Smooth muscle cell (in vitro differentiated cells): ENCODE data around the gene AGR2. TPM values are rescaled to one million over a fixed set of nuclear protein-coding genes. Genes with fewer than 3 reads are reported as not detected.

ENCODE experiments used
- DNase-seq: peaks from one replicate; lab custom pipeline; 2025; ENCODE audit not compliant: unreplicated experiment; lab: John Stamatoyannopoulos, UW
- H2AFZ ChIP-seq: fragments of 200-600 bp; sonication (generic); 2 replicates; pipeline ENCODE4 v1.6.0; 2016; ENCODE audit warnings: antibody characterized with exemption, low read depth, mild to moderate bottlenecking
- H3F3A ChIP-seq: fragments of 200-600 bp; sonication (generic); 2 replicates; pipeline ENCODE4 v1.6.0; 2017; ENCODE audit warnings: antibody characterized with exemption, low read depth
- H3K27ac ChIP-seq: fragments of 200-600 bp; sonication (generic); 2 replicates; pipeline ENCODE4 v1.5.1; 2016; ENCODE audit warnings: low read depth, mild to moderate bottlenecking
- H3K27me3 ChIP-seq: fragments of 200-600 bp; sonication (generic); 2 replicates; pipeline ENCODE4 v1.6.1; 2016; ENCODE audit warnings: low read depth, mild to moderate bottlenecking
- H3K36me3 ChIP-seq: fragments of 200-600 bp; sonication (generic); 2 replicates; pipeline ENCODE4 v1.5.1; 2016; ENCODE audit warnings: low read depth
- H3K4me1 ChIP-seq: fragments of 200-600 bp; sonication (generic); 2 replicates; pipeline ENCODE4 v1.5.1; 2016; ENCODE audit warnings: low read depth
- H3K4me2 ChIP-seq: fragments of 200-600 bp; sonication (generic); 2 replicates; pipeline ENCODE4 v1.6.0; 2016; ENCODE audit warnings: mild to moderate bottlenecking
- H3K4me3 ChIP-seq: fragments of 200-600 bp; sonication (generic); 2 replicates; pipeline ENCODE4 v1.5.1; 2016; ENCODE audit warnings: mild to moderate bottlenecking
- H3K79me2 ChIP-seq: fragments of 200-600 bp; sonication (generic); 2 replicates; pipeline ENCODE4 v1.6.0; 2016; ENCODE audit warnings: low read depth, mild to moderate bottlenecking
- H3K9ac ChIP-seq: fragments of 200-600 bp; sonication (generic); 2 replicates; pipeline ENCODE4 v1.6.0; 2016; ENCODE audit warnings: low read depth
- H3K9me3 ChIP-seq: fragments of 200-600 bp; sonication (generic); replicated peaks from 2 replicates; pipeline ENCODE4 v1.5.1; 2016; ENCODE audit warnings: low read depth
- H4K20me1 ChIP-seq: fragments of 200-600 bp; sonication (generic); 2 replicates; pipeline ENCODE4 v1.6.0; 2016; ENCODE audit warnings: low read depth
- CTCF ChIP-seq: fragments of 200-600 bp; sonication (generic); IDR thresholded peaks from 2 replicates; pipeline ENCODE4 v1.5.1; 2017; ENCODE audit warnings: borderline replicate concordance, mild to moderate bottlenecking, antibody characterized with exemption; ENCODE audit not compliant: insufficient read depth, poor library complexity, severe bottlenecking
- WGBS: methylation state at CpG from one replicate; pipeline ENCODE4 v1.1.7; 2016; ENCODE audit warnings: low lambda C conversion rate; 5-methylcytosine and 5-hydroxymethylcytosine counted together
- polyA plus RNA-seq: library from polyadenylated mRNA; unstranded; fragments of >200 nt; fragmentation: Nextera tagmentation; extraction: Ambion mirVana; gene quantifications from 2 replicates; pipeline ENCODE4 v1.2.1, GENCODE V29; 2016
- total RNA-seq: library from RNA; depleted of rRNA; stranded (reverse); fragments of >200 nt; gene quantifications from 2 replicates; pipeline ENCODE4 v1.2.3, GENCODE V29; 2014

The AGR2 gene
- total and polyA plus RNA-seq, 2 experiments from 2014 or later = 1.2 to 10.6 TPM

- H3K27me3 ChIP-seq = no peaks in the 10 kb centered on the region
- peaks cover 19% of the 10 kb centered on the region for H4K20me1 ChIP-seq
- H3F3A ChIP-seq = peaks cover 17% of the 10 kb centered on the region
- peak overlapping the region; percentile 88 for H3K27ac ChIP-seq
- peak overlapping the region; percentile 88 for H3K4me2 ChIP-seq
- TF ChIP-seq CTCF = no peak
- peaks cover 35% of the 10 kb centered on the region for H3K79me2 ChIP-seq
- peak overlapping the region; percentile 93 for H3K4me3 ChIP-seq
- H3K9me3 ChIP-seq = no peaks in the 10 kb centered on the region
- 1% methylated on average over 58 of the region's 58 CpGs for WGBS
- H2AFZ ChIP-seq = peak overlapping the region; percentile 72
- H3K4me1 ChIP-seq = peaks cover 24% of the 10 kb centered on the region
- DNase-seq = peak; percentile 45
- no peaks in the 10 kb centered on the region for H3K36me3 ChIP-seq
- H3K9ac ChIP-seq = peak overlapping the region; percentile 80
Measured at GRCh38 chr7:16753932-16754855, 50.6 kb downstream of the AGR2 start.

DNA sequence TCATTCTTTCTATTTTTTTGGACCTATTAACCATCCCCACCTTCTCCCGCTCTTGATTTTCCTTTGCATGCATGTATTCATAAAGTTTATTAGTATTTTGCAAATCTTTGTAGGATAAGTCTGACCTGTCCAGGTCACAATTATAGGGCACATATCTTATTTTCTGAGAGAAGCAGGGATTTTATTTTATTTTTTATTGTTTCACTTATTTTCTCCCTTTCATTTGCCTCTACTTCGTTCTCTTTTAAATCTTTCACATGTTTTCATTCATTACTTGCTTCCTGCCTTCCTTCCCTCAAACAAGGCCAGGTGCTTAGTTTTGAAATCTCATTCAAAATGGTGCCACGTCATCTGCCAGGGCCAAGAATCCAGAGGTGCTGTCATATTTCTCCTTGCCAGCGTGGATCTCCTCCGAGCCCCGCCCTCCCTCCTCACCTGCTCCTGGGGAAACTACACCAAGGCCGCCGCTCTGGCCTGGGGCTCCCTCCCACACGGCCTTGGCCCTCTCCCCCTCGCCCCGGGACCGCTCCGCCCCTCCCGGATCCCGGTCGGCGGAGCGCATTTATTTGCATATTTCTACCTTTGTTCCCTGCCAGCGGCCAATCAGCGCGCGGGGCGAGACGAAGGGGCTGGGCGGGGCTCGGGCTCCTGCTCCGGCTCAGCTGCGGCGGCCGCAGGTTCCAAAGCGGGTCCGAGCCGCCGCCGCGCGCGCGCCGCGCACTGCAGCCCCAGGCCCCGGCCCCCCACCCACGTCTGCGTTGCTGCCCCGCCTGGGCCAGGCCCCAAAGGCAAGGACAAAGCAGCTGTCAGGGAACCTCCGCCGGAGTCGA is 51.5 kb downstream of the AGR2 start, which contains the start of gene TSPAN13:
TSPAN13 (plus strand) TSS at position 654 of the 830 bp plus-strand sequence. CDS start 213 bp downstream, outside the sequence.
- TF ChIP-seq CTCF = no peak
- Histone ChIP-seq H3K36me3 (no peaks in the 10 kb centered on the region), H3K9me3 (no peaks in the 10 kb centered on the region), H3K27me3 (no peaks in the 10 kb centered on the region), H3K9ac (peak within 1 kb of the TSS; percentile 80), H3K4me3 (peak within 1 kb of the TSS; percentile 93), H2AFZ (peak within 1 kb of the TSS; percentile 72), H3K79me2 (peaks cover 27% of the 10 kb centered on the region), H3F3A (peaks cover 17% of the 10 kb centered on the region), H3K4me1 (peaks cover 24% of the 10 kb centered on the region), H4K20me1 (peaks cover 19% of the 10 kb centered on the region), H3K27ac (peak within 1 kb of the TSS; percentile 88), H3K4me2 (peak within 1 kb of the TSS; percentile 88)
- peak; percentile 50 for DNase-seq
- WGBS = 4% methylated on average over 35 of the region's 48 CpGs

- H3K4me2 ChIP-seq = no peak overlapping the region
- H3K79me2 ChIP-seq = no peaks in the 10 kb centered on the region
- H3K9me3 ChIP-seq = no peaks in the 10 kb centered on the region
- H2AFZ ChIP-seq = no peak overlapping the region
- 56% methylated on average over 1 of the region's 1 CpG for WGBS
- no peak for DNase-seq
- H3K27ac ChIP-seq = no peak overlapping the region
- H3K4me3 ChIP-seq = no peak overlapping the region
- H3F3A ChIP-seq = no peaks in the 10 kb centered on the region
- no peaks in the 10 kb centered on the region for H4K20me1 ChIP-seq
- no peak overlapping the region for H3K9ac ChIP-seq
- no peaks in the 10 kb centered on the region for H3K36me3 ChIP-seq
- no peak for TF ChIP-seq CTCF
- peaks cover 27% of the 10 kb centered on the region for H3K4me1 ChIP-seq
- no peaks in the 10 kb centered on the region for H3K27me3 ChIP-seq
Measured at GRCh38 chr7:16747102-16747501, 57.7 kb downstream of the AGR2 start.
